ENCODE data around the gene LPXN.
A peak's percentile ranks its signal among the peaks of the same experiment; 100 is the strongest.

The LPXN gene

GRCh38 chr11:58525037-58525614 is 50.5 kb downstream of the LPXN start:
- peak overlapping the region in 10 of 11 experiments; percentile 44 to 80 (median 68); a peak in 21 of 22 replicates for H3K9ac ChIP-seq
- peaks cover 0 to 28% (median 0%) of the 10 kb centered on the region in 11 experiments; a peak in 4 of 22 replicates for H4K20me1 ChIP-seq
- H3K27ac ChIP-seq = peak overlapping the region; percentile 31 to 92 (median 86); a peak in 21 of 22 replicates

GRCh38 chr11:58524232-58525036 is 51.2 kb downstream of the LPXN start:
- Histone ChIP-seq H4K20me1 (peaks cover 0 to 24% (median 0%) of the 10 kb centered on the region in 11 experiments; a peak in 2 of 22 replicates), H3K9me3 (replicated peaks in 1 of 11) (no peaks in the 10 kb centered on the region), H3K36me3 (peaks cover 5 to 30% (median 17%) of the 10 kb centered on the region in 11 experiments; a peak in 18 of 22 replicates), H3K9ac (peak overlapping the region in 10 of 11 experiments; percentile 44 to 80 (median 68); a peak in 20 of 22 replicates), H3K4me3 (peak overlapping the region; percentile 29 to 57 (median 36); a peak in 14 of 20 replicates), H3K27me3 (no peaks in the 10 kb centered on the region), H3K27ac (peak overlapping the region; percentile 31 to 92 (median 86); a peak in 21 of 22 replicates), H3K4me1 (peaks cover 32 to 54% (median 46%) of the 10 kb centered on the region in 10 experiments), H3K4me2 (peak overlapping the region; percentile 63 to 87 (median 79))
- no peak for TF ChIP-seq Cebpa-rat (IDR thresholded peaks at IDR 0.05)

More at GRCh38 chr11:58525037-58525614, 50.5 kb downstream of the LPXN start:
- no peaks in the 10 kb centered on the region for H3K27me3 ChIP-seq
- H3K36me3 ChIP-seq = peaks cover 5 to 37% (median 22%) of the 10 kb centered on the region in 11 experiments; a peak in 19 of 22 replicates
- peak overlapping the region; percentile 29 to 57 (median 36); a peak in 14 of 20 replicates for H3K4me3 ChIP-seq
- peaks cover 0 to 2% (median 0%) of the 10 kb centered on the region in 11 experiments; a peak in 1 of 22 replicates for H3K9me3 ChIP-seq (replicated peaks in 1 of 11)
- peaks cover 32 to 54% (median 46%) of the 10 kb centered on the region in 10 experiments for H3K4me1 ChIP-seq
- peak in 3 of 11 experiments; percentile 8 to 62 (median 36); a peak in 3 of 22 replicates for TF ChIP-seq Cebpa-rat (IDR thresholded peaks at IDR 0.05)
- peak overlapping the region; percentile 63 to 87 (median 79) for H3K4me2 ChIP-seq

- Histone ChIP-seq H3K9ac (no peak overlapping the region), H4K20me1 (no peaks in the 10 kb centered on the region), H3K9me3 (replicated peaks in 1 of 11) (no peaks in the 10 kb centered on the region), H3K4me2 (no peak overlapping the region), H3K27me3 (no peaks in the 10 kb centered on the region), H3K4me1 (no peaks in the 10 kb centered on the region), H3K27ac (no peak overlapping the region), H3K4me3 (no peak overlapping the region), H3K36me3 (no peaks in the 10 kb centered on the region)
- TF ChIP-seq Cebpa-rat (IDR thresholded peaks at IDR 0.05) = no peak
These were observed 61.8 kb downstream of the LPXN start for GRCh38 chr11:58513747-58514367.

- H3K27ac ChIP-seq = no peak overlapping the region
These were observed 64.0 kb downstream of the LPXN start for GRCh38 chr11:58511636-58512035.

GRCh38 chr11:58509748-58510147 is 65.9 kb downstream of the LPXN start:
- H3K27me3 ChIP-seq = no peaks in the 10 kb centered on the region
- H3K36me3 ChIP-seq = no peaks in the 10 kb centered on the region; a peak in 1 of 22 replicates
- no peak for TF ChIP-seq Cebpa-rat (IDR thresholded peaks at IDR 0.05)
- H3K4me2 ChIP-seq = no peak overlapping the region
- H3K9me3 ChIP-seq (replicated peaks in 1 of 11) = no peaks in the 10 kb centered on the region
- H3K4me3 ChIP-seq = no peak overlapping the region
- H3K27ac ChIP-seq = no peak overlapping the region
- no peaks in the 10 kb centered on the region for H4K20me1 ChIP-seq
- H3K4me1 ChIP-seq = peaks cover 0 to 15% (median 6%) of the 10 kb centered on the region in 10 experiments; a peak in 9 of 20 replicates
- no peak overlapping the region for H3K9ac ChIP-seq

More at GRCh38 chr11:58511636-58512035, 64.0 kb downstream of the LPXN start:
- TF ChIP-seq Cebpa-rat (IDR thresholded peaks at IDR 0.05) = no peak
- H3K27me3 ChIP-seq = no peaks in the 10 kb centered on the region
- peaks cover 0 to 12% (median 6%) of the 10 kb centered on the region in 10 experiments; a peak in 9 of 20 replicates for H3K4me1 ChIP-seq
- H4K20me1 ChIP-seq = no peaks in the 10 kb centered on the region
- no peak overlapping the region for H3K9ac ChIP-seq
- H3K4me3 ChIP-seq = no peak overlapping the region
- no peaks in the 10 kb centered on the region for H3K9me3 ChIP-seq (replicated peaks in 1 of 11)
- H3K4me2 ChIP-seq = no peak overlapping the region
- H3K36me3 ChIP-seq = no peaks in the 10 kb centered on the region; a peak in 1 of 22 replicates

- Histone ChIP-seq H3K36me3 (no peaks in the 10 kb centered on the region; a peak in 1 of 22 replicates), H3K27me3 (no peaks in the 10 kb centered on the region), H3K4me1 (peaks cover 0 to 15% (median 6%) of the 10 kb centered on the region in 10 experiments; a peak in 9 of 20 replicates), H3K9ac (no peak overlapping the region), H3K27ac (no peak overlapping the region), H3K4me3 (no peak overlapping the region), H4K20me1 (no peaks in the 10 kb centered on the region), H3K4me2 (no peak overlapping the region), H3K9me3 (replicated peaks in 1 of 11) (no peaks in the 10 kb centered on the region)
- 0 out of 22 replicates have a peak, but pooled peaks of 1 of the 11 experiments have one; percentile 17 for TF ChIP-seq Cebpa-rat (IDR thresholded peaks at IDR 0.05)
These were observed 66.8 kb downstream of the LPXN start for GRCh38 chr11:58508814-58509213.

GRCh38 chr11:58508005-58508404 is 67.7 kb downstream of the LPXN start, which contains the start of gene OR5B21:
Gene OR5B21 (minus strand): TSS chr11:58508105. CDS start chr11:58508105, 0 bp downstream.
- no peaks in the 10 kb centered on the region for H3K9me3 ChIP-seq (replicated peaks in 1 of 11)
- no peaks in the 10 kb centered on the region for H4K20me1 ChIP-seq
- peak within 1 kb of the TSS in 6 of 11 experiments; percentile 1 to 54 (median 38); a peak in 9 of 22 replicates for H3K4me2 ChIP-seq
- H3K4me1 ChIP-seq = peaks cover 0 to 15% (median 6%) of the 10 kb centered on the region in 10 experiments; a peak in 9 of 20 replicates
- no peak for TF ChIP-seq Cebpa-rat (IDR thresholded peaks at IDR 0.05)
- H3K27ac ChIP-seq = no peak within 1 kb of the TSS
- peaks cover 0 to 4% (median 0%) of the 10 kb centered on the region in 11 experiments; a peak in 2 of 22 replicates for H3K36me3 ChIP-seq
- H3K4me3 ChIP-seq = no peak within 1 kb of the TSS
- no peak within 1 kb of the TSS for H3K9ac ChIP-seq
- H3K27me3 ChIP-seq = no peaks in the 10 kb centered on the region

- Histone ChIP-seq H3K4me2 (peak overlapping the region in 6 of 11 experiments; percentile 1 to 54 (median 38); a peak in 9 of 22 replicates), H3K9ac (no peak overlapping the region), H3K4me1 (peaks cover 0 to 15% (median 6%) of the 10 kb centered on the region in 10 experiments; a peak in 9 of 20 replicates), H4K20me1 (no peaks in the 10 kb centered on the region), H3K4me3 (no peak overlapping the region), H3K27me3 (no peaks in the 10 kb centered on the region), H3K27ac (no peak overlapping the region), H3K36me3 (peaks cover 0 to 4% (median 0%) of the 10 kb centered on the region in 11 experiments; a peak in 2 of 22 replicates), H3K9me3 (replicated peaks in 1 of 11) (no peaks in the 10 kb centered on the region)
- TF ChIP-seq Cebpa-rat (IDR thresholded peaks at IDR 0.05) = no peak
These were observed 68.3 kb downstream of the LPXN start for GRCh38 chr11:58507355-58507754.

All from BLaER1 treated with 17β-estradiol and CSF1 and Interleukin-3, amounts not matched to agents 10 nM and 100 nM (cell line).